GM12878 (cell line): Measurements from ENCODE around the gene MYMX. TPM values are rescaled to one million over a fixed set of nuclear protein-coding genes. Genes with fewer than 3 reads are reported as not detected.

ENCODE experiments used
- ATAC-seq: fragments of 200-7000 bp; cut with Tn5 transposase; 3 replicates; pipeline ENCODE4 v1.9.1; 2020; ENCODE audit warnings: mild to moderate bottlenecking, moderate library complexity
- BruUV-seq: library from RNA; stranded (reverse); fragments of 400-500 nt; replicated peaks from 2 replicates; lab custom pipeline; 2021; lab: Mats Ljungman, UMichigan
- CTCF ChIA-PET: fragments of 300-600 bp; sonication (Branson Sonifier 250); formaldehyde crosslinking; extraction: SDS; loops from one replicate; lab custom pipeline; 2021; ENCODE audit warnings: inconsistent platforms; lab: Yijun Ruan, JAX
- POLR2A ChIA-PET: fragments of 350-600 bp; formaldehyde crosslinking; extraction: SDS; loops from one replicate; lab custom pipeline; 2021; ENCODE audit warnings: inconsistent platforms; lab: Charles Lee
- RAD21 ChIA-PET: fragments of 300-600 bp; sonication (Branson Sonifier 250); formaldehyde crosslinking; loops from one replicate; lab custom pipeline; 2023; ENCODE audit warnings: antibody characterized with exemption; ENCODE audit not compliant: unreplicated experiment; lab: Charles Lee
- SMC1A ChIA-PET: fragments of 300-600 bp; sonication (Branson Sonifier 250); formaldehyde crosslinking; loops from one replicate; lab custom pipeline; 2023; ENCODE audit not compliant: unreplicated experiment, uncharacterized antibody; lab: Charles Lee
- DNase-seq: peaks from one replicate; pipeline ENCODE4 v3.0.0-alpha.2; 2011; ENCODE audit warnings: low read depth, low spot score
- FAIRE-seq: peaks from 3 replicates; lab custom pipeline; 2011; peaks lifted over from hg19 to GRCh38; lab: Jason Lieb, UNC
- H2AFZ ChIP-seq: 2 replicates; pipeline ENCODE4 v1.6.0; 2011; ENCODE audit warnings: low read depth, low read length, control low read depth; ENCODE audit not compliant: control insufficient read depth
- H3K27ac ChIP-seq: 2 replicates; pipeline ENCODE4 v1.5.1; 2011; ENCODE audit warnings: control low read depth; ENCODE audit not compliant: control insufficient read depth, insufficient read depth
- H3K27me3 ChIP-seq, 2 experiments: replicated peaks in 1 of 2; 2 replicates each; pipeline versions ENCODE4 v1.6.0 to v1.6.1; 2011; ENCODE audit warnings: low read length in 1 of 2; ENCODE audit not compliant: control insufficient read depth in 2 of 2, insufficient read depth in 2 of 2
- H3K36me3 ChIP-seq, 2 experiments: 2 replicates each; pipeline ENCODE4 v1.5.1; 2011; ENCODE audit warnings: low read length in 1 of 2; ENCODE audit not compliant: control insufficient read depth in 2 of 2, insufficient read depth in 2 of 2
- H3K4me1 ChIP-seq: 2 replicates; pipeline ENCODE4 v1.6.1; 2011; ENCODE audit warnings: mild to moderate bottlenecking, low read length, moderate library complexity, mixed read lengths; ENCODE audit not compliant: control insufficient read depth, insufficient read depth
- H3K4me2 ChIP-seq: 2 replicates; pipeline ENCODE4 v1.6.0; 2011; ENCODE audit warnings: control low read depth; ENCODE audit not compliant: control insufficient read depth, insufficient read depth
- H3K4me3 ChIP-seq: fragments of 200-600 bp; sonication (generic); 2 replicates; pipeline ENCODE4 v1.5.1; 2016
- H3K79me2 ChIP-seq: 2 replicates; pipeline ENCODE4 v1.6.0; 2011; ENCODE audit warnings: low read length; ENCODE audit not compliant: control insufficient read depth, insufficient read depth
- H3K9ac ChIP-seq: 2 replicates; pipeline ENCODE4 v1.8.0; 2011; ENCODE audit warnings: low read length, control low read depth, mixed read lengths; ENCODE audit not compliant: control insufficient read depth, insufficient read depth
- H3K9me3 ChIP-seq: replicated peaks from 3 replicates; pipeline ENCODE4 v1.5.1; 2011; ENCODE audit warnings: mild to moderate bottlenecking, low read length; ENCODE audit not compliant: control insufficient read depth, insufficient read depth
- H4K20me1 ChIP-seq: 2 replicates; pipeline ENCODE4 v1.6.0; 2011; ENCODE audit not compliant: control insufficient read depth, insufficient read depth
- CBX3 ChIP-seq: fragments of 200-600 bp; sonication (generic); IDR thresholded peaks from 2 replicates; pipeline ENCODE4 v1.6.1; 2016; ENCODE audit warnings: low read depth, borderline replicate concordance
- CBX5 ChIP-seq: sonication (generic); IDR thresholded peaks from 2 replicates; pipeline ENCODE4 v1.6.1; 2016; ENCODE audit warnings: low read depth, moderate library complexity, mild to moderate bottlenecking, inconsistent platforms
- MYB ChIP-seq: fragments of 150-350 bp; IDR thresholded peaks from 2 replicates; pipeline ENCODE4 v1.6.1; 2014; ENCODE audit warnings: mild to moderate bottlenecking, low read depth, low read length, borderline replicate concordance
- ZNF384 ChIP-seq: IDR thresholded peaks from 2 replicates; pipeline ENCODE4 v1.6.1; 2012; ENCODE audit warnings: low read depth, mild to moderate bottlenecking, low read length, improper control_type of control experiment, borderline replicate concordance
- WGBS: methylation state at CpG from one replicate; pipeline ENCODE4 v1.1.6; 2016; ENCODE audit warnings: low lambda C conversion rate; ENCODE audit not compliant: insufficient replicate concordance, insufficient coverage; ENCODE audit errors: missing lambda C conversion rate; 5-methylcytosine and 5-hydroxymethylcytosine counted together
- in situ Hi-C: fragments of 300-500 bp; cut with MboI; formaldehyde crosslinking; loops from 9 replicates; pipeline ENCODE4 v1.14.3; 2018; ENCODE audit warnings: mixed read lengths
- intact Hi-C: fragments of 100-400 bp; cut with micrococcal nuclease; formaldehyde crosslinking; loops from one replicate; pipeline ENCODE4 v1.14.2; 2022; ENCODE audit not compliant: unreplicated experiment
- polyA plus RNA-seq, 11 experiments: library from polyadenylated mRNA; depleted of rRNA in 4 of 11; unstranded in 6 of 11; stranded (reverse) in 5 of 11; fragments of >200 nt; fragmentation: Nextera tagmentation in 4 of 11; fragmentation: Illumina TruSeq in 1 of 11; extraction: Ambion mirVana in 4 of 11; extraction: Trizol in 1 of 11; gene quantifications; 1 replicate in 1 of 11; 2 replicates in 10 of 11; pipeline versions ENCODE4 v1.2.1 to v1.2.3, GENCODE V29; 2011 to 2016; ENCODE audit warnings: inconsistent platforms in 2 of 11, missing spikeins in 2 of 11, low read depth in 1 of 11
- total RNA-seq, 4 experiments: library from RNA; depleted of rRNA in 3 of 4; stranded (reverse); fragments of >200 nt in 3 of 4; fragmentation: Illumina TruSeq in 1 of 4; extraction: Trizol in 1 of 4; gene quantifications; 2 replicates each; pipeline versions ENCODE4 v1.2.1 to v1.2.3, GENCODE V29; 2013 to 2021
- TF ChIP-seq, protein P1 (sequence below): fragments of 450-650 bp; formaldehyde crosslinking; IDR thresholded peaks from 2 replicates; pipeline ENCODE4 v1.4.0; 2022; ENCODE audit warnings: mild to moderate bottlenecking, moderate library complexity

Gene MYMX
- total and polyA plus RNA-seq, 10 of the 15 experiments (the other 5 are each of a cell fraction or from before 2014, with no cell fraction given), result not detected

DNA sequence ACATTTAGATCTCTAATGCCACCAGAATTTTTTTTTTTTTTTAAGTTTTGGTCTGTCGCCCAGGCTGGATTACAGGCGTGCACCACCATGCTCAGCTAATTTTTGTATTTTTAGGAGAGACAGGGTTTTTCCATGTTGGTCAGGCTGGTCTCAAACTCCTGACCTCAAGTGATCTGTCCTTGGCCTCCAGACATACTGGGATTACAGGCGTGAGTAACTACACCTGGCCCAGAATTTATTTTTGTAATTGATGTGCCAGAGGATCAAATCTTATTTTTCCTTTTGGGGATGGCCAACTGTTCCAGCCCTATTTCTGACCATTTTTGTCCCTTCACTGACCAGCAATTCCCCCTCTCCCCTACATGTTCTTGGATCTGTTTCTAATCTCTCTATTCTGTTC, 18.0 kb upstream of the MYMX start:
- TF ChIP-seq CBX3, result no peak
- TF ChIP-seq MYB, result no peak
- no peak for TF ChIP-seq ZNF384
- no peak for TF ChIP-seq CBX5
- TF ChIP-seq, protein P1, sequence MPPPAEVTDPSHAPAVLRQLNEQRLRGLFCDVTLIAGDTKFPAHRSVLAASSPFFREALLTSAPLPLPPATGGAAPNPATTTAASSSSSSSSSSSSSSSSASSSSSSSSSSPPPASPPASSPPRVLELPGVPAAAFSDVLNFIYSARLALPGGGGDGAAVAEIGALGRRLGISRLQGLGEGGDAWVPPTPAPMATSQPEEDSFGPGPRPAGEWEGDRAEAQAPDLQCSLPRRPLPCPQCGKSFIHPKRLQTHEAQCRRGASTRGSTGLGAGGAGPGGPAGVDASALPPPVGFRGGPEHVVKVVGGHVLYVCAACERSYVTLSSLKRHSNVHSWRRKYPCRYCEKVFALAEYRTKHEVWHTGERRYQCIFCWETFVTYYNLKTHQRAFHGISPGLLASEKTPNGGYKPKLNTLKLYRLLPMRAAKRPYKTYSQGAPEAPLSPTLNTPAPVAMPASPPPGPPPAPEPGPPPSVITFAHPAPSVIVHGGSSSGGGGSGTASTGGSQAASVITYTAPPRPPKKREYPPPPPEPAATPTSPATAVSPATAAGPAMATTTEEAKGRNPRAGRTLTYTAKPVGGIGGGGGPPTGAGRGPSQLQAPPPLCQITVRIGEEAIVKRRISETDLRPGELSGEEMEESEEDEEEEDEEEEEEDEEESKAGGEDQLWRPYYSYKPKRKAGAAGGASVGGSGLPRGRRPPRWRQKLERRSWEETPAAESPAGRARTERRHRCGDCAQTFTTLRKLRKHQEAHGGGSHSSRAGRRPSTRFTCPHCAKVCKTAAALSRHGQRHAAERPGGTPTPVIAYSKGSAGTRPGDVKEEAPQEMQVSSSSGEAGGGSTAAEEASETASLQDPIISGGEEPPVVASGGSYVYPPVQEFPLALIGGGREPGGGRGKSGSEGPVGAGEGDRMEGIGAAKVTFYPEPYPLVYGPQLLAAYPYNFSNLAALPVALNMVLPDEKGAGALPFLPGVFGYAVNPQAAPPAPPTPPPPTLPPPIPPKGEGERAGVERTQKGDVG (CRISPR knock-in tag), result no peak
- H2AFZ ChIP-seq, result no peak overlapping the region
- H3K4me2 ChIP-seq, result no peak overlapping the region
- ChIA-PET SMC1A (no interaction called here), RAD21 (no interaction called here), POLR2A (no interaction called here), CTCF (no interaction called here)
- no peak overlapping the region for H3K9ac ChIP-seq
- no peak for FAIRE-seq
- no peak for ATAC-seq
- BruUV-seq, result no TSS peak
- no peaks in the 10 kb centered on the region for H3K79me2 ChIP-seq
- intact Hi-C loops (no loop called here), in situ Hi-C loops (no loop called here)
- 34% methylated on average over 3 of the region's 3 CpGs for WGBS
- H3K4me3 ChIP-seq, result no peak overlapping the region
- no peaks in the 10 kb centered on the region for H3K36me3 ChIP-seq
- H3K27me3 ChIP-seq, result no peaks in the 10 kb centered on the region
- H3K4me1 ChIP-seq, result no peaks in the 10 kb centered on the region
- no peak for DNase-seq
- H3K9me3 ChIP-seq, result no peaks in the 10 kb centered on the region
- no peaks in the 10 kb centered on the region for H4K20me1 ChIP-seq
- H3K27ac ChIP-seq, result no peak overlapping the region
